HepG2 (cell line): Measurements from ENCODE around the gene SLC2A4. TPM values are rescaled to one million over a fixed set of nuclear protein-coding genes. Genes with fewer than 3 reads are reported as not detected.

Experiments
- ATF1 ChIP-seq: IDR thresholded peaks from 2 replicates; pipeline ENCODE4 v1.6.1; 2016; ENCODE audit warnings: mild to moderate bottlenecking, control low read depth
- HHEX ChIP-seq: IDR thresholded peaks from 2 replicates; pipeline ENCODE4 v1.6.1; 2016; ENCODE audit warnings: control low read depth
- HOXD1 ChIP-seq: sonication (generic); formaldehyde crosslinking; IDR thresholded peaks from 2 replicates; pipeline ENCODE4 v1.5.0; 2020; ENCODE audit warnings: missing genetic modification reagents
- IKZF4 ChIP-seq: sonication (generic); formaldehyde crosslinking; IDR thresholded peaks from 2 replicates; pipeline ENCODE4 v1.5.1; 2020; ENCODE audit warnings: borderline replicate concordance, mild to moderate bottlenecking, low read depth, missing genetic modification reagents; ENCODE audit errors: not compliant biosample characterization
- PRDM4 ChIP-seq: sonication (generic); formaldehyde crosslinking; IDR thresholded peaks from 2 replicates; pipeline ENCODE4 v1.9.0; 2021; ENCODE audit warnings: missing genetic modification reagents, borderline replicate concordance
- PRPF4 ChIP-seq: fragments of 200-400 bp; formaldehyde crosslinking; IDR thresholded peaks from 2 replicates; pipeline ENCODE4 v1.6.1; 2016; ENCODE audit warnings: low read length, low read depth; ENCODE audit not compliant: poor library complexity, severe bottlenecking
- SP4 ChIP-seq: sonication (generic); formaldehyde crosslinking; IDR thresholded peaks from 2 replicates; pipeline ENCODE4 v1.8.1; 2023; ENCODE audit warnings: mild to moderate bottlenecking, missing genetic modification reagents
- TBX3 ChIP-seq: fragments of 450-650 bp; IDR thresholded peaks from 2 replicates; pipeline ENCODE4 v1.6.1; 2017; ENCODE audit warnings: antibody characterized with exemption, mild to moderate bottlenecking, inconsistent platforms, borderline replicate concordance
- THRA ChIP-seq: sonication (generic); formaldehyde crosslinking; IDR thresholded peaks from 2 replicates; pipeline ENCODE4 v1.4.0; 2020; ENCODE audit warnings: missing genetic modification reagents, borderline replicate concordance
- ZBTB44 ChIP-seq: sonication (generic); formaldehyde crosslinking; IDR thresholded peaks from 2 replicates; pipeline ENCODE4 v1.4.0; 2020; ENCODE audit warnings: missing genetic modification reagents
- ZBTB49 ChIP-seq: sonication (generic); formaldehyde crosslinking; IDR thresholded peaks from 2 replicates; pipeline ENCODE4 v1.4.0; 2020; ENCODE audit warnings: missing genetic modification reagents, borderline replicate concordance
- ZFP1 ChIP-seq: IDR thresholded peaks from 2 replicates; pipeline ENCODE4 v1.6.1; 2016
- ZFP36 ChIP-seq: fragments of 150-350 bp; IDR thresholded peaks from 2 replicates; pipeline ENCODE4 v1.6.1; 2018; ENCODE audit warnings: borderline replicate concordance, low read length, low read depth; ENCODE audit not compliant: partially characterized antibody
- ZFP82 ChIP-seq: sonication (generic); formaldehyde crosslinking; IDR thresholded peaks from 2 replicates; pipeline ENCODE4 v1.5.1; 2020; ENCODE audit warnings: mild to moderate bottlenecking, missing genetic modification reagents, borderline replicate concordance
- ZNF124 ChIP-seq: sonication (generic); formaldehyde crosslinking; IDR thresholded peaks from 2 replicates; pipeline ENCODE4 v1.4.0; 2020; ENCODE audit warnings: missing genetic modification reagents
- ZNF33A ChIP-seq: sonication (generic); formaldehyde crosslinking; IDR thresholded peaks from 2 replicates; pipeline ENCODE4 v1.5.1; 2020; ENCODE audit warnings: missing genetic modification reagents, mild to moderate bottlenecking, moderate library complexity, borderline replicate concordance
- ZNF496 ChIP-seq: sonication (generic); formaldehyde crosslinking; IDR thresholded peaks from 2 replicates; pipeline ENCODE4 v1.8.1; 2023; ENCODE audit warnings: mild to moderate bottlenecking, moderate library complexity, missing genetic modification reagents; ENCODE audit not compliant: insufficient replicate concordance
- ZNF577 ChIP-seq: sonication (generic); formaldehyde crosslinking; IDR thresholded peaks from 2 replicates; pipeline ENCODE4 v1.4.0; 2020; ENCODE audit warnings: mild to moderate bottlenecking, low read depth, missing genetic modification reagents, borderline replicate concordance
- ZNF614 ChIP-seq: IDR thresholded peaks from 2 replicates; pipeline ENCODE4 v1.6.1; 2018; ENCODE audit warnings: missing biosample characterization, missing genetic modification reagents, inconsistent platforms, borderline replicate concordance
- ZNF7 ChIP-seq: IDR thresholded peaks from 2 replicates; pipeline ENCODE4 v1.6.1; 2016; ENCODE audit warnings: missing biosample characterization, missing genetic modification reagents
- ZNF720 ChIP-seq: sonication (generic); formaldehyde crosslinking; IDR thresholded peaks from 2 replicates; pipeline ENCODE4 v1.4.0; 2020; ENCODE audit warnings: missing genetic modification reagents
- ZNF782 ChIP-seq: sonication (generic); formaldehyde crosslinking; IDR thresholded peaks from 2 replicates; pipeline ENCODE4 v1.4.0; 2020; ENCODE audit warnings: missing genetic modification reagents, mild to moderate bottlenecking, borderline replicate concordance
- polyA plus RNA-seq, 8 experiments: library from polyadenylated mRNA; depleted of rRNA in 3 of 8; stranded (reverse) in 7 of 8; unstranded in 1 of 8; fragments of >200 nt; fragmentation: Illumina TruSeq in 4 of 8; extraction: Trizol in 4 of 8; gene quantifications; 2 replicates each; pipeline versions ENCODE4 v1.2.1 to v1.2.3, GENCODE V29; 2011 to 2016; ENCODE audit warnings: low read depth in 4 of 8, missing spikeins in 1 of 8, mixed read lengths in 1 of 8; ENCODE audit not compliant: insufficient read depth in 1 of 8
- total RNA-seq, 5 experiments: library from RNA; depleted of rRNA; stranded (reverse); fragments of >200 nt; fragmentation: Illumina TruSeq; extraction: Trizol; gene quantifications; 2 replicates each; pipeline ENCODE4 v1.2.3, GENCODE V29; 2016; ENCODE audit warnings: low read depth in 1 of 5

The SLC2A4 gene
- total and polyA plus RNA-seq, 2 of the 13 experiments (the other 11 are each of a cell fraction or from before 2014, with no cell fraction given): 4.9 to 5.8 TPM

GRCh38 chr17:7258731-7259554, 22.6 kb upstream of the SLC2A4 start (continued):
- no peak for TF ChIP-seq ZBTB49 (CRISPR knock-in tag)
- no peak for TF ChIP-seq ZNF782 (CRISPR knock-in tag)
- no peak for TF ChIP-seq ZBTB44 (CRISPR knock-in tag)
- TF ChIP-seq ZFP1 (CRISPR knock-in tag): no peak
- peak; percentile 58 for TF ChIP-seq THRA (CRISPR knock-in tag)
- no peak for TF ChIP-seq HHEX (CRISPR knock-in tag)
- TF ChIP-seq ZFP36: no peak
- TF ChIP-seq PRDM4 (CRISPR knock-in tag): no peak
- no peak for TF ChIP-seq ZNF614 (CRISPR knock-in tag)
- TF ChIP-seq ZNF7 (CRISPR knock-in tag): no peak
- TF ChIP-seq ATF1 (CRISPR knock-in tag): 0 out of 2 replicates have a peak, but pooled peaks have one; percentile 28
- TF ChIP-seq ZNF577: no peak
- TF ChIP-seq ZFP82: no peak
- no peak for TF ChIP-seq TBX3
- peak; percentile 70; the same call in 1 of the 2 replicates for TF ChIP-seq ZNF124
- TF ChIP-seq HOXD1 (CRISPR knock-in tag): no peak
- no peak for TF ChIP-seq ZNF496 (CRISPR knock-in tag)
- TF ChIP-seq ZNF33A (CRISPR knock-in tag): no peak
- TF ChIP-seq PRPF4: no peak
- no peak for TF ChIP-seq IKZF4 (CRISPR knock-in tag)
- peak; percentile 75; the same call in 1 of the 2 replicates for TF ChIP-seq SP4 (CRISPR knock-in tag)
- TF ChIP-seq ZNF720 (CRISPR knock-in tag): no peak
